ENCODE results near the gene KIF1C.

DNA sequence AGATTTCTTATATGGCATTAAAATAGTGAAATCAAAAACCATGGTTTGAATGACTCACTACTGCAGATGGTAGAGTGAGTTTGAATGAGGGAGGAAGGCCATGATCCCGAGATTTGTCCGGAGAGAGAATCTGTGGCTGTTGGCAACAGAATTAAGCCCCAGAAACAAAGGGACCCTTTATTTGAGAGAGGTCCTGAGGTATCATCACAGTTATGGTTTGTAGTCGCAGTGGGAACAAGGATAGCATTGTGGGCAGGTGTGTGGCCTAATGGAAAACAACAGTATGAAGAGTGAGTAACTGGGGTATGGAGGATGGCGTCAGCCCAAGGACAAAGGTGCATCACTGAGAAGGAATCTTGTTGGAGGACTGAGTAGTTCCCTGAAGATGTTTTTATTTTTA is 72.0 kb downstream of the KIF1C start:
- TF ChIP-seq CTCF (IDR thresholded peaks at IDR 0.05): no peak
- TF ChIP-seq POLR2AphosphoS5 (IDR thresholded peaks at IDR 0.05): no peak

Data from prostate gland (tissue), 2 donors.